Measurements from ENCODE around the gene JADE2.

The JADE2 gene

GRCh38 chr5:134506054-134507039, 19.1 kb upstream of the JADE2 start:
- Histone ChIP-seq H3F3A (ENCODE audit: insufficient read depth, low read length) (no peaks in the 10 kb centered on the region), H3K36me3 (ENCODE audit: insufficient read depth, low read length) (no peaks in the 10 kb centered on the region), H3K9me2 (ENCODE audit: low read depth, low read length) (no peaks in the 10 kb centered on the region), H3K4me3 (ENCODE audit: low read depth, low read length, poor library complexity, severe bottlenecking) (no peak overlapping the region), H3K9me3 (ENCODE audit: low read length) (no peaks in the 10 kb centered on the region), H2AFZ (ENCODE audit: low read length) (no peak overlapping the region), H3K4me1 (ENCODE audit: insufficient read depth, low read length, severe bottlenecking) (no peaks in the 10 kb centered on the region), H3K4me2 (ENCODE audit: low read length) (no peak overlapping the region), H3K27ac (ENCODE audit: low read depth, low read length, poor library complexity, severe bottlenecking) (no peak overlapping the region), H3K79me2 (ENCODE audit: insufficient read depth, low read length) (no peaks in the 10 kb centered on the region), H3K27me3 (ENCODE audit: insufficient read depth, low read length) (no peaks in the 10 kb centered on the region), H4K20me1 (ENCODE audit: insufficient read depth, low read length) (no peaks in the 10 kb centered on the region), H3K9ac (ENCODE audit: low read length) (no peak overlapping the region)
- TF ChIP-seq CTCF (IDR thresholded peaks at IDR 0.05; ENCODE audit: low read length) (no peak), EZH2 (IDR thresholded peaks at IDR 0.05; ENCODE audit: borderline replicate concordance, low read length) (no peak)

- H3K27ac ChIP-seq (ENCODE audit: low read depth, low read length, poor library complexity, severe bottlenecking): no peak overlapping the region
- TF ChIP-seq EZH2 (IDR thresholded peaks at IDR 0.05; ENCODE audit: borderline replicate concordance, low read length) (no peak), CTCF (IDR thresholded peaks at IDR 0.05; ENCODE audit: low read length) (no peak)
Measured at GRCh38 chr5:134507452-134507851, 18.0 kb upstream of the JADE2 start.

GRCh38 chr5:134508521-134509195, 16.8 kb upstream of the JADE2 start:
- no peaks in the 10 kb centered on the region for H3F3A ChIP-seq (ENCODE audit: insufficient read depth, low read length)
- H3K4me2 ChIP-seq (ENCODE audit: low read length): no peak overlapping the region
- no peak overlapping the region for H3K9ac ChIP-seq (ENCODE audit: low read length)
- TF ChIP-seq EZH2 (IDR thresholded peaks at IDR 0.05; ENCODE audit: borderline replicate concordance, low read length) (no peak), CTCF (IDR thresholded peaks at IDR 0.05; ENCODE audit: low read length) (no peak)
- H3K4me1 ChIP-seq (ENCODE audit: insufficient read depth, low read length, severe bottlenecking): no peaks in the 10 kb centered on the region
- H3K79me2 ChIP-seq (ENCODE audit: insufficient read depth, low read length): no peaks in the 10 kb centered on the region
- H3K27me3 ChIP-seq (ENCODE audit: insufficient read depth, low read length): no peaks in the 10 kb centered on the region
- no peak overlapping the region for H3K4me3 ChIP-seq (ENCODE audit: low read depth, low read length, poor library complexity, severe bottlenecking)
- no peak overlapping the region for H3K27ac ChIP-seq (ENCODE audit: low read depth, low read length, poor library complexity, severe bottlenecking)
- H2AFZ ChIP-seq (ENCODE audit: low read length): no peak overlapping the region
- H3K9me2 ChIP-seq (ENCODE audit: low read depth, low read length): no peaks in the 10 kb centered on the region
- no peaks in the 10 kb centered on the region for H3K9me3 ChIP-seq (ENCODE audit: low read length)
- no peaks in the 10 kb centered on the region for H3K36me3 ChIP-seq (ENCODE audit: insufficient read depth, low read length)
- H4K20me1 ChIP-seq (ENCODE audit: insufficient read depth, low read length): no peaks in the 10 kb centered on the region

More at GRCh38 chr5:134507452-134507851, 18.0 kb upstream of the JADE2 start:
- no peaks in the 10 kb centered on the region for H3F3A ChIP-seq (ENCODE audit: insufficient read depth, low read length)
- H3K4me1 ChIP-seq (ENCODE audit: insufficient read depth, low read length, severe bottlenecking): no peaks in the 10 kb centered on the region
- H4K20me1 ChIP-seq (ENCODE audit: insufficient read depth, low read length): no peaks in the 10 kb centered on the region
- no peaks in the 10 kb centered on the region for H3K9me3 ChIP-seq (ENCODE audit: low read length)
- H3K9ac ChIP-seq (ENCODE audit: low read length): no peak overlapping the region
- no peak overlapping the region for H2AFZ ChIP-seq (ENCODE audit: low read length)
- H3K79me2 ChIP-seq (ENCODE audit: insufficient read depth, low read length): no peaks in the 10 kb centered on the region
- H3K4me2 ChIP-seq (ENCODE audit: low read length): no peak overlapping the region
- no peaks in the 10 kb centered on the region for H3K27me3 ChIP-seq (ENCODE audit: insufficient read depth, low read length)
- no peak overlapping the region for H3K4me3 ChIP-seq (ENCODE audit: low read depth, low read length, poor library complexity, severe bottlenecking)
- no peaks in the 10 kb centered on the region for H3K36me3 ChIP-seq (ENCODE audit: insufficient read depth, low read length)
- no peaks in the 10 kb centered on the region for H3K9me2 ChIP-seq (ENCODE audit: low read depth, low read length)

All from OCI-LY1 (cell line).